MV-4-11 (cell line): ENCODE measurements around the gene LTO1.

ENCODE experiments used
- DNase-seq: peaks from one replicate; lab custom pipeline; 2025; lab: John Stamatoyannopoulos, UW

Gene LTO1

GRCh38 chr11:69674886-69675714 lies at the start of gene LTO1:
Gene LTO1 (minus strand): TSS chr11:69675353. CDS start chr11:69675239, 114 bp downstream.
- DNase-seq: peak; percentile 89

- no peak for DNase-seq
Observed at GRCh38 chr11:69721745-69722144, 46.6 kb upstream of the LTO1 start.

GRCh38 chr11:69721106-69721505 lies 46.0 kb upstream of the LTO1 start:
- no peak for DNase-seq

GRCh38 chr11:69718912-69719311 lies 43.8 kb upstream of the LTO1 start:
- DNase-seq: no peak

GRCh38 chr11:69718147-69718546 lies 43.0 kb upstream of the LTO1 start:
- DNase-seq: peak; percentile 32

- DNase-seq: no peak
Observed at GRCh38 chr11:69716891-69717747, 42.0 kb upstream of the LTO1 start.

- DNase-seq: no peak
Observed at GRCh38 chr11:69716099-69716498, 40.9 kb upstream of the LTO1 start.

GRCh38 chr11:69715446-69715845 lies 40.3 kb upstream of the LTO1 start:
- no peak for DNase-seq

GRCh38 chr11:69711822-69712801 lies 37.0 kb upstream of the LTO1 start:
- peak; percentile 76 for DNase-seq

GRCh38 chr11:69708736-69709401 lies 33.7 kb upstream of the LTO1 start:
- DNase-seq: no peak

GRCh38 chr11:69707176-69707575 lies 32.0 kb upstream of the LTO1 start:
- no peak for DNase-seq

GRCh38 chr11:69705901-69706787 lies 31.0 kb upstream of the LTO1 start:
- no peak for DNase-seq

GRCh38 chr11:69705351-69705811 lies 30.2 kb upstream of the LTO1 start:
- DNase-seq: no peak

GRCh38 chr11:69704508-69705253 lies 29.5 kb upstream of the LTO1 start:
- no peak for DNase-seq

GRCh38 chr11:69703768-69704507 lies 28.8 kb upstream of the LTO1 start, which contains the start of gene FGF19:
Gene FGF19 (minus strand): TSS chr11:69704022. CDS start chr11:69703876, 146 bp downstream.
- DNase-seq: no peak

- no peak for DNase-seq
Observed at GRCh38 chr11:69703453-69703767, 28.3 kb upstream of the LTO1 start.

- DNase-seq: no peak
Observed at GRCh38 chr11:69702769-69703452, 27.8 kb upstream of the LTO1 start.

GRCh38 chr11:69702239-69702691 lies 27.1 kb upstream of the LTO1 start:
- no peak for DNase-seq
